GM12872 (cell line): ENCODE data around the gene NEK6.

Experiments
- TF ChIP-seq, protein P1 (sequence below): IDR thresholded peaks from 3 replicates; pipeline ENCODE4 v1.5.1; 2011; ENCODE audit warnings: low read depth, mild to moderate bottlenecking, low read length, moderate library complexity; ENCODE audit not compliant: insufficient read depth

NEK6 gene

DNA sequence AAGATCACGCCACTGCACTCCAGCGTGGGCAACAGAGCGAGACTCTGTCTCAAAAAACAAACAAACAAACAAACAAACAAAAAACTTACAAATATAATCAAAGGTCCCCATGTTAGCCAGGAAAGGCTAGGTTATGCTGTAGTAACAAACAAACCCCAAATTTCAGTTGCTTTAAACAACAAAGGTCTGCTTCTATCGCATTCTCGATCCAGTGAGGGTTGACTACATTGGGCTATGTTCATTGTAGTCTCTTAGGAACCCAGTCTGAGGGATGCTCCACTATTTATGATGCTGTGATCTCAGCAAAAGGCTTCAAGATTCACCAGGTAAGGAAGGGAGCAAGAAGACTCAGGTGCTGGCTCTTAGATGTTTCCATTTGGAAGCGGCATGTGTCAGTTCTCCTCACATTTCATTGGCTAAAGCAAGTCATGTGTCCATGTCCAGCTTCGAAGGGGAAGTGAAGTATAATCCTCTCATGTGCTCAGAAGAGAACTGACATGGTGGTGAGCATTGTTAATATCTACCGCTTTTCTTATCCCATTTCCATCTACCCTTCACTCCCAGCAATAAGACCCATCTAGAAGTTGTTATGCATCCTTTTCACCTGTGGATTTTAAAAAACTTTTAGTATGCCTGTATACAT lies 26.5 kb upstream of the NEK6 start:
- TF ChIP-seq, protein P1, sequence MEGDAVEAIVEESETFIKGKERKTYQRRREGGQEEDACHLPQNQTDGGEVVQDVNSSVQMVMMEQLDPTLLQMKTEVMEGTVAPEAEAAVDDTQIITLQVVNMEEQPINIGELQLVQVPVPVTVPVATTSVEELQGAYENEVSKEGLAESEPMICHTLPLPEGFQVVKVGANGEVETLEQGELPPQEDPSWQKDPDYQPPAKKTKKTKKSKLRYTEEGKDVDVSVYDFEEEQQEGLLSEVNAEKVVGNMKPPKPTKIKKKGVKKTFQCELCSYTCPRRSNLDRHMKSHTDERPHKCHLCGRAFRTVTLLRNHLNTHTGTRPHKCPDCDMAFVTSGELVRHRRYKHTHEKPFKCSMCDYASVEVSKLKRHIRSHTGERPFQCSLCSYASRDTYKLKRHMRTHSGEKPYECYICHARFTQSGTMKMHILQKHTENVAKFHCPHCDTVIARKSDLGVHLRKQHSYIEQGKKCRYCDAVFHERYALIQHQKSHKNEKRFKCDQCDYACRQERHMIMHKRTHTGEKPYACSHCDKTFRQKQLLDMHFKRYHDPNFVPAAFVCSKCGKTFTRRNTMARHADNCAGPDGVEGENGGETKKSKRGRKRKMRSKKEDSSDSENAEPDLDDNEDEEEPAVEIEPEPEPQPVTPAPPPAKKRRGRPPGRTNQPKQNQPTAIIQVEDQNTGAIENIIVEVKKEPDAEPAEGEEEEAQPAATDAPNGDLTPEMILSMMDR, result no peak

DNA sequence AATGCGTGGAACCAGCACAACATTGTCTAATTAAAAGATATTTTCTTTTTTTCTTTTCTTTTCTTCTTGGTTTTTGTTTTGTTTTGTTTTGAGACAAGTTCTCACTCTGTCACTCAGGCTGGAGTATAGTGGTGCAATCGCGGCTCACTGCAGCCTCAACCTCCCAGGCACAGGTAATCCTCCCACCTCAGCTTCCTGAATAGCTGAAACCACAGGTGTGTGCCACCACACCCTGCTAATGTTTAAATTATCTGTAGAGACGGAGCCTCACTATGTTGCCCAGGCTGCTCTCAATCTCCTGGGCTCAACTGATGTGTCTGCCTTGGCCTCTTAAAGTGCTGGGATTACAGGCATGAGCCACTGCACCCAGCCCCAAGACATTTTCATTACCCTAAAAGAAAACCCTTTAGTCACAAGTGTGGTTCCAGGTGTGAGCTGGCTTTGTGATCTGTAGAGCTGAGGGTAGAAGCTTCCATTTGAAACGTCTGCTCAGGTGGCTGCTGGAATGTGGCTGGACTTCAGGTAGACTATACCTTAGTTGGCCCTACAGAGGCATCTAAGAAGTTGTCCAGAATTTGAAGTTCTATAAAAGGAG lies 19.1 kb upstream of the NEK6 start:
- TF ChIP-seq, protein P1, result no peak

DNA sequence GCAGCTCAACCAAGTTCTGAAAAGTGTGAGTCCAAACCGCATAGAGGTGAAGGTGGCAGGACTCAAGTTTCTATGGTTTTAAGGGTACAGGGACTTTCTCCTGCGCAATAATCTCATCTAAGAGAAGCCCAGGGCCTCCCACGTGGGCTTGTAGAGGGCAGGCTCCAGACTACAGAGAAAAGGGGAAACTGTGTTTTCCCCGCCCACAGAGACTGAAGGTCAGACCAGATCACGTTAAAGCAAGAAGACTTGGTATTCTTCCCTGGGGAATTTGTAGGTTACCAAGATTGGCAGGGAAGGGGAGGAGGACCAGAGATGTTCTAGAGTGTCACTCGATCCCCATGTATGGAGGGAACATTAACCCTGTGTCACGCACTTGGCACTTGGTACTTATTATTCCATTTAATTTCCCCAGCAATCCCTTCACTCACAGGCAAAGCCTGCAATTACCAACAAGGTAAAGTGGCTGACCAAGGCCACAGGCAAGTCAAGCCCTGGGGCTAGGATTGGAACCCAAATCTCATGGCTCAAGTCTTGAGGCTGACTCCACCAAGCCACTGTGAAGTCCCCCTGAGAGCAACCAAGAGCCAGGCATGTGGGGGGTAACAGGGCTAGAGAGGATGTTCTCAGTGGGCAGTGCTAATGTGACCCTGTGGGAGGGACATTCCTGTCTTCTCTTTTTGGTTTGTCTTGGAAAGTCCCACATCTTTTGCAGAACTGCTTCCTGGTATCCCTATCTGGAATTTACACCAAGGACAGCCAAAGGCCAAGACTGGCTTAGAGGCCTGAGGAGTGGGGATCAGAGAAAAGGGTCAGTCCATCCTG lies 18.3 kb upstream of the NEK6 start:
- TF ChIP-seq, protein P1, result no peak

DNA sequence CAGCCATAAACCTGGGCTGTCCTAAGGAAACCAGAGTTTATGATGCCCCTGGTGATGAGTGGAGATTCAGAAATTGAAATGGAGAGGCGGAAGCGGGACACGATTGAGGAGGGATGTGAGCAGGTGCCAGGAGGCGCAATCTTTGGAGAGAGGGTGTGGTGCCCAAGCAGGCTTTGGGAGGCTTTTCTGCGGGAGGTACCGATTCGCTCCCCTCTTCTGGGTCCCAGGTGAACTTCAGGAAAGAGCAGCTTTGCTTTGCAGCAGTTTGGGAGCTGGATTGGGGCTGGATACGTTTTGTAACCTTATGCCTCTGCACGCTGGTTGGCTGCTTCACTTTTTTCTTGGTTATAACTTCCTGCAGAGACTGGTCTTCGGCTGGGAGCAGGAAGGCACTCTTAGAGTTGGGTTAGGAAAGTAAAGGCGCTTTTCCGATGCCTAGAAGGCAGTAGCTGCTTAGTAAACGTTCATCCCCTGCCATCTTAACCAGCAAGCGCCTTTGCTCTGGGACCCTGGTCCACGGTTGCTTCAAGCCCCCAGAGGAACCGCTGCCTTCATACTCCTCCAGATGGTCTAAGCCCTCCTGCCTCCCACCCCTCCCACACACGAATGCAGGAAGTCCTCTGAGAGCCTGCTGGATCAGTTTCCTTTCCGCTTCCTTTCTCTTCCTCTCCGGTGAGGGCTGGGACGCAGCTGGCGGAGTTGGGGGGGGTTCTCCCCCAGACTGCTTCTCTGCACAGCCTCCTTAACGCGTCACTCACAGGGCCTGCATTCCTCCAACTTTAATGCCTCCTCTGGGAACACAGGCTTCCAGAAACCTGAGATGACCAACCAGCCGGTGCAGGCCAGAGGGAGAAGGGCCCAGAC lies 15.2 kb upstream of the NEK6 start:
- TF ChIP-seq, protein P1, result no peak

DNA sequence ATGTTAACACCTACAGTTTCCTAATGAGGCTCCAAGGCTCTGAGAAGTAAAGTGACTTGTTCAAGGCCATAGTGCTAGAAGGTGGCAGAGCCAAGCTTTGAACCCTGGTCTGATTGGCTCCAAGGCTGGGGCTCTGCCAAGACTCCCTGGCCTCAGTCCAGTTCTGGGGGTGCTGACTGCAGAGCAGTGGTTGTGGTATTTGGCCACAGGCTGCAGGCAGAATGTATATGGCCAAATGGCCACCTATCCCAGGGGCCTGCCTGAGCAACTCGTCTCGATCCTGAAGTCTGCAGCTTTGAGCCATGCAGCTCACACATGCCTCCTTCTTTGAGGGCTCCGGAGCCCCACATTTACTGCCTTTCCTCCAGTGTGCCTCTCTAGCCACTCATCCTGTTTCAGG lies 9.7 kb upstream of the NEK6 start:
- TF ChIP-seq, protein P1, result no peak

DNA sequence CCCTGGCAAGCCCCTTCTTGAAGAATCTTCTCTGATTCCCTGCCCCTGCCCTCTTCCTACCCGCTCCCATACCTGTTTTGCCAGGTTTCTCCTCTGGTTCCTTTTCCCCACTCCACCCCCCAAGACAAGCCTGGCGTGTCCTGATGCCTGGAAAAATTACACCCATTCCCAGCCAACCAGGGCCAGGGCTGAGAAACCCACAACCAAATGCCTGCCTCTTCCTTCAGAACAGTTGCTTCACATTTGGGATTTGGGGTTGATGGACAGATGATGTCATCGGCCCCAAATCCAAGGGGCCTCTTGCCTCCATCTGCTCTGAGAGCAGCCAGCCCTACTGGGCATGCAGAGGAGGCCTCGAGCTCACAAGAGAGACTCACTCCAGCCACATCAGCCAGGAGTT lies 8.8 kb upstream of the NEK6 start:
- TF ChIP-seq, protein P1, result no peak

DNA sequence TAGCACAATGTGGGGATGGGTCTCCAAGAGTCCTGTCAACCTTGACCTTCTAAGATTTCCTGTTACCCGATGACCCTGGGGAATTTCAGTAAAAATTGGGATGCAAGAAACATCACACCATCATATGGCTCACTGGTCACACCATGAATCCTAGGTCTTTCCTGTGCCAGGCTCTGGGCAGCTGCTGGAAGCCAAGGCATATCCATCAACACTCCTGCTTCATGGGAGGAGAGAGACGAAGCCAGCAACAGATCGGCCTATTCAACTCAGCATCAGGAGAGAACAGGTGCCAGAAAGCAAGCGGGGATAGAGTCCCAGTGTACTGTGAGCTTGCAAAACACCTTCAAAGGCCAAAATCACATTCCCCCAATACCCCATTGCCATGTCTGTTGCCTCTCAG lies 6.5 kb upstream of the NEK6 start:
- TF ChIP-seq, protein P1, result no peak
